Mesenchymal stem cell (in vitro differentiated cells and primary cell): ENCODE measurements around the gene RAB29.
"Not testable (repeated sequence)": the region's sequence is repeated elsewhere in the genome, so short reads cannot be mapped to it uniquely, and the experiment has no call there.

ENCODE experiments used
- DNase-seq: peaks from one replicate; pipeline ENCODE4 v3.0.0-alpha.2; 2013
- H2AFZ ChIP-seq: one replicate; pipeline ENCODE4 v1.6.1; 2013; ENCODE audit warnings: low read depth, mild to moderate bottlenecking, control low read depth, inconsistent platforms, low read length, moderate library complexity
- H2AK5ac ChIP-seq: 2 replicates; pipeline ENCODE4 v1.6.1; 2013; ENCODE audit warnings: low read length, moderate library complexity, mild to moderate bottlenecking, inconsistent platforms; ENCODE audit not compliant: severe bottlenecking
- H2BK120ac ChIP-seq: one replicate; pipeline ENCODE4 v1.6.1; 2013; ENCODE audit warnings: low read depth, mild to moderate bottlenecking, inconsistent platforms, low read length, moderate library complexity
- H2BK12ac ChIP-seq, 2 experiments: one replicate each; pipeline ENCODE4 v1.6.1; 2013; ENCODE audit warnings: inconsistent platforms in 2 of 2, low read length in 2 of 2, mild to moderate bottlenecking in 2 of 2, moderate library complexity in 2 of 2, control low read depth in 1 of 2
- H2BK15ac ChIP-seq: one replicate; pipeline ENCODE4 v1.6.1; 2013; ENCODE audit warnings: mild to moderate bottlenecking, low read depth, inconsistent platforms; ENCODE audit not compliant: poor library complexity, severe bottlenecking
- H2BK5ac ChIP-seq: 2 replicates; pipeline ENCODE4 v1.6.1; 2013; ENCODE audit warnings: low read depth, mild to moderate bottlenecking, low read length, control low read depth, inconsistent platforms; ENCODE audit not compliant: poor library complexity, severe bottlenecking
- H3K14ac ChIP-seq, 2 experiments: one replicate each; pipeline ENCODE4 v1.6.1; 2013; ENCODE audit warnings: inconsistent platforms in 2 of 2, low read length in 2 of 2, control low read depth in 1 of 2, mild to moderate bottlenecking in 1 of 2, moderate library complexity in 1 of 2
- H3K18ac ChIP-seq, 2 experiments: one replicate each; pipeline ENCODE4 v1.6.1; 2013; ENCODE audit warnings: inconsistent platforms in 2 of 2, low read length in 2 of 2, control low read depth in 1 of 2, low read depth in 1 of 2, mild to moderate bottlenecking in 1 of 2
- H3K23ac ChIP-seq, 2 experiments: one replicate each; pipeline ENCODE4 v1.6.1; 2013; ENCODE audit warnings: inconsistent platforms in 2 of 2, low read length in 2 of 2, mild to moderate bottlenecking in 2 of 2, moderate library complexity in 2 of 2, control low read depth in 1 of 2
- H3K27ac ChIP-seq: 2 replicates; pipeline ENCODE4 v1.5.1; 2013; ENCODE audit warnings: mild to moderate bottlenecking, moderate library complexity, low read length, control low read depth, inconsistent platforms; ENCODE audit not compliant: poor library complexity, severe bottlenecking
- H3K27me3 ChIP-seq, 2 experiments: 2 replicates each; pipeline versions ENCODE4 v1.6.1 to v1.7.0; 2013; ENCODE audit warnings: low read length in 2 of 2, mild to moderate bottlenecking in 2 of 2, moderate library complexity in 2 of 2, control low read depth in 1 of 2, inconsistent platforms in 1 of 2; ENCODE audit not compliant: control insufficient read depth in 1 of 2, insufficient read depth in 1 of 2
- H3K36me3 ChIP-seq, 2 experiments: 2 replicates each; pipeline versions ENCODE4 v1.6.1 to v1.7.0; 2013; ENCODE audit warnings: low read length in 2 of 2, control low read depth in 1 of 2, inconsistent platforms in 1 of 2, low read depth in 1 of 2, mild to moderate bottlenecking in 1 of 2; ENCODE audit not compliant: insufficient read depth in 2 of 2, control insufficient read depth in 1 of 2
- H3K4ac ChIP-seq, 2 experiments: one replicate each; pipeline ENCODE4 v1.6.1; 2013; ENCODE audit warnings: inconsistent platforms in 2 of 2, low read length in 2 of 2, mild to moderate bottlenecking in 2 of 2, moderate library complexity in 2 of 2, control low read depth in 1 of 2, low read depth in 1 of 2
- H3K4me1 ChIP-seq: 2 replicates; pipeline ENCODE4 v1.6.1; 2013; ENCODE audit warnings: low read depth, low read length, control low read depth; ENCODE audit not compliant: control insufficient read depth, insufficient read depth
- H3K4me2 ChIP-seq: 2 replicates; pipeline ENCODE4 v1.6.1; 2013; ENCODE audit warnings: low read length, mild to moderate bottlenecking, inconsistent platforms; ENCODE audit not compliant: poor library complexity, severe bottlenecking
- H3K4me3 ChIP-seq, 2 experiments: 2 replicates each; pipeline versions ENCODE4 v1.5.1 to v1.7.0; 2013; ENCODE audit warnings: low read length in 2 of 2, mild to moderate bottlenecking in 2 of 2, control low read depth in 1 of 2, low read depth in 1 of 2; ENCODE audit not compliant: insufficient read depth in 1 of 2
- H3K79me1 ChIP-seq: replicated peaks from 2 replicates; pipeline ENCODE4 v1.6.1; 2013; ENCODE audit warnings: mild to moderate bottlenecking, control low read depth, low read length, inconsistent platforms; ENCODE audit not compliant: poor library complexity, severe bottlenecking
- H3K9ac ChIP-seq: 2 replicates; pipeline ENCODE4 v1.7.0; 2013; ENCODE audit warnings: mild to moderate bottlenecking, low read length, moderate library complexity
- H3K9me3 ChIP-seq: 2 replicates; pipeline ENCODE4 v1.7.0; 2013; ENCODE audit warnings: mild to moderate bottlenecking, low read length; ENCODE audit not compliant: control insufficient read depth
- H4K8ac ChIP-seq: one replicate; pipeline ENCODE4 v1.6.1; 2013; ENCODE audit warnings: inconsistent platforms, mild to moderate bottlenecking, low read length, moderate library complexity
- H4K91ac ChIP-seq: one replicate; pipeline ENCODE4 v1.6.1; 2013; ENCODE audit warnings: mild to moderate bottlenecking, low read length, inconsistent platforms
- WGBS: methylation state at CpG from one replicate; pipeline ENCODE4 v1.1.7; 2013; ENCODE audit warnings: mixed read lengths; 5-methylcytosine and 5-hydroxymethylcytosine counted together

RAB29 gene

DNA sequence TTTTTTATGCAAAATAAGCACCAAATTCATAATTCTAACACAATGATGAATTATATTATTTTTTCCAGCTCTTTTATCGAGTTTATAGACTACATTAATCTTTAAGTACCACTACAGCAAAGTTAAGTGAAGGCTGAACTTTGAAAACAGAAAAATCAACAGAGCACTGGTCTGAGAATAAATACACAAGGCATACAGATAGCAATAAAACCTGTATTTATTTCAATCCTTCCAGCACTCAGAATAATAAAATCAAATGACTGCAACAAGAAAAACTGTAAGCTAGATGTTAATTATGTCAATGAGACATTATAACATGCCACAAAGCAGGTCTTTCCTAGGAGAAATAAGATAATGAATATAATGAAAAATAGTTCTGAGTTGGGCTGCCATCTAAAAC, 49.8 kb downstream of the RAB29 start:
- H2BK15ac ChIP-seq, result no peak overlapping the region
- no peak overlapping the region for H2BK5ac ChIP-seq
- peaks cover 4% of the 10 kb centered on the region for H3K79me1 ChIP-seq
- no peak overlapping the region for H2AK5ac ChIP-seq
- H3K14ac ChIP-seq, result no peak overlapping the region
- H3K9ac ChIP-seq, result no peak overlapping the region
- H2AFZ ChIP-seq, result no peak overlapping the region
- no peak overlapping the region for H3K23ac ChIP-seq
- H4K8ac ChIP-seq, result no peak overlapping the region
- peaks cover 4% of the 10 kb centered on the region for H3K4me1 ChIP-seq
- H2BK120ac ChIP-seq, result no peak overlapping the region
- H3K4ac ChIP-seq, result no peak overlapping the region
- no peak overlapping the region for H3K4me3 ChIP-seq
- H3K4me2 ChIP-seq, result no peak overlapping the region
- H4K91ac ChIP-seq, result no peak overlapping the region
- 50% methylated on average over 1 of the region's 1 CpG for WGBS
- H3K18ac ChIP-seq, result no peak overlapping the region
- H2BK12ac ChIP-seq, result no peak overlapping the region
- H3K36me3 ChIP-seq, result peaks cover 24 to 82% of the 10 kb centered on the region in 2 experiments
- no peak overlapping the region for H3K27ac ChIP-seq
- H3K9me3 ChIP-seq, result no peaks in the 10 kb centered on the region
- no peaks in the 10 kb centered on the region for H3K27me3 ChIP-seq
- no peak for DNase-seq

DNA sequence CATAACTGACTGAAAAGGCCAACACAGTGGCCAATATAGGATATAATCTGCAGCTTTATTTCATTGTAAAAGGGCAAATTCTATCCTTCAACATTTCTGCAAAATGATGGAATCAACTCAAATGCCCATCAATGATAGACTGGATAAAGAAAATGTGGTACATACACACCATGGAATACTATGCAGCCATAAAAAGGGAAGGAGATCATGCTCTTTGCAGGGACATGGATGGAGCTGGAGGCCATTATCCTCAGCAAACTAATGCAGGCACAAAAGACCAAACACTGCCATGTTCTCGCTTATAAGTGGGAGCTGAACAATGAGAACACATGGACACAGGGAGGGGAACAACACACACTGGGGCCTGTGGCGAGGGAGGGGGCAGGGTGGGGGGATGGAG, 54.5 kb downstream of the RAB29 start:
- H3K18ac ChIP-seq, H4K8ac ChIP-seq, H3K9me3 ChIP-seq, H3K4ac ChIP-seq, H3K27ac ChIP-seq, H3K9ac ChIP-seq, H3K23ac ChIP-seq, DNase-seq, H3K4me1 ChIP-seq, H3K4me3 ChIP-seq, H2AK5ac ChIP-seq, H3K27me3 ChIP-seq, H2BK120ac ChIP-seq, H2BK12ac ChIP-seq, H2BK5ac ChIP-seq, H4K91ac ChIP-seq, H3K4me2 ChIP-seq, H2AFZ ChIP-seq, H2BK15ac ChIP-seq, H3K14ac ChIP-seq: not testable (repeated sequence)
- Histone ChIP-seq H3K79me1 (peaks cover 13% of the 10 kb centered on the region), H3K36me3 (peaks cover 19 to 92% of the 10 kb centered on the region in 2 experiments)
- 94% methylated on average over 2 of the region's 2 CpGs for WGBS

DNA sequence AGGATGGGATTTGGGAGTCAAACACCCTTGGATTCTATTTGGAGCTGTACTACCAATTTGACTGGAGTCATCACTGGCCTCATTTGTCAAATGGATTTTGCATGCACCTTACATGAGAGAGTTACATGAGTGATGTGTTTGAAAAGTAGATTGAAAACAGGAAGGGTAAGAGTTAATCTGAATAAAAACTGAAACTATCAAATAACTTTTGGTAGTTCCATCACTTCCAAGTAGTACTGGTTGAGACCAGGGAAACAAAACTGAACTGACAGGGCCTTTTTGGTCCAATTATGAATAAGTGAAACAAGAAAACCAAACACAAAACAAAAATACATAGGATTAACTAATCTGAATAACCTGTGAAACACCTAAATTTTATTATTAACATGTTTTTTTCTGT, 55.5 kb downstream of the RAB29 start:
- Histone ChIP-seq H3K4me2 (no peak overlapping the region), H2BK15ac (no peak overlapping the region), H3K23ac (no peak overlapping the region), H4K8ac (no peak overlapping the region), H3K4me1 (no peaks in the 10 kb centered on the region), H2BK120ac (no peak overlapping the region), H2AK5ac (no peak overlapping the region), H3K9me3 (no peaks in the 10 kb centered on the region), H3K14ac (no peak overlapping the region), H4K91ac (no peak overlapping the region), H3K27ac (no peak overlapping the region), H3K4me3 (no peak overlapping the region), H3K4ac (no peak overlapping the region), H2BK5ac (no peak overlapping the region), H3K9ac (no peak overlapping the region), H3K79me1 (peaks cover 14% of the 10 kb centered on the region), H2BK12ac (no peak overlapping the region), H3K27me3 (no peaks in the 10 kb centered on the region), H2AFZ (no peak overlapping the region), H3K18ac (no peak overlapping the region), H3K36me3 (peaks cover 21 to 93% of the 10 kb centered on the region in 2 experiments)
- no peak for DNase-seq

DNA sequence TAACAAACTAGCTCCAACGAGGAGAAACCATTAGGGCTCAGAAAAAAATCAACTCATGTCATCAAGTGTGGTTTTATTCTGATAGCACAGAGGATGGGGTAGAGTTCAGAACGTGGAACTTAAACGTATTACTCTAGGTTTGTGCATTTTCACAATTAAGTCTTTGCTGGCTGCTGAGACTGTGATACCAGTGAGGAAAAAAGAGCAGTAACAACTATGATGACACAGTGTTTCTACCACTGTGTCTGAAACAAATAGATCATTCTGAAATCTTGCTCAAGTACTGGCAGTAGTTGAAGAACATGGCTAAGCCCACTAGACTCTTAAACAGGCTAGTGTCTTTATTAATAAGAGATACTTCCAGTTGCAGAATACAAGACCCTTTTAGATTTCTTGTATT, 56.3 kb downstream of the RAB29 start:
- H3K14ac ChIP-seq, result no peak overlapping the region
- H3K9ac ChIP-seq, result no peak overlapping the region
- DNase-seq, result no peak
- no peaks in the 10 kb centered on the region for H3K27me3 ChIP-seq
- H2BK15ac ChIP-seq, result no peak overlapping the region
- no peak overlapping the region for H2AK5ac ChIP-seq
- H3K23ac ChIP-seq, result no peak overlapping the region
- H3K9me3 ChIP-seq, result no peaks in the 10 kb centered on the region
- H2BK120ac ChIP-seq, result no peak overlapping the region
- H4K8ac ChIP-seq, result no peak overlapping the region
- H2BK5ac ChIP-seq, result no peak overlapping the region
- no peak overlapping the region for H3K4me2 ChIP-seq
- no peak overlapping the region for H3K18ac ChIP-seq
- H3K36me3 ChIP-seq, result peaks cover 18 to 94% of the 10 kb centered on the region in 2 experiments
- no peak overlapping the region for H4K91ac ChIP-seq
- H2BK12ac ChIP-seq, result no peak overlapping the region
- H3K27ac ChIP-seq, result no peak overlapping the region
- no peak overlapping the region for H2AFZ ChIP-seq
- WGBS, result 95% methylated on average over 3 of the region's 3 CpGs
- H3K4me1 ChIP-seq, result no peaks in the 10 kb centered on the region
- H3K4me3 ChIP-seq, result no peak overlapping the region
- peaks cover 16% of the 10 kb centered on the region for H3K79me1 ChIP-seq
- H3K4ac ChIP-seq, result no peak overlapping the region
